Prostate gland (tissue), 2 donors: ENCODE data around the gene IRF6. TPM values are rescaled to one million over a fixed set of nuclear protein-coding genes. Genes with fewer than 3 reads are reported as not detected.

Experiments
- DNase-seq: peaks from one replicate; pipeline ENCODE4 v3.0.0-alpha.2; 2019; ENCODE audit warnings: low spot score
- H3K27ac ChIP-seq, 2 donors: fragments of 200-600 bp; sonication (generic); 2 replicates each; pipeline ENCODE4 v1.5.1; 2017 to 2019
- H3K27me3 ChIP-seq: fragments of 200-600 bp; sonication (generic); replicated peaks from 2 replicates; pipeline ENCODE4 v1.5.1; 2019; ENCODE audit not compliant: insufficient read depth
- H3K36me3 ChIP-seq, 2 donors: fragments of 200-600 bp; sonication (generic); 1 replicate in 1 of 2; 2 replicates in 1 of 2; pipeline versions ENCODE4 v1.5.1 to v1.8.1; 2017 to 2019
- H3K4me1 ChIP-seq: fragments of 200-600 bp; sonication (generic); replicated peaks from 2 replicates; pipeline ENCODE4 v1.5.1; 2019
- H3K4me3 ChIP-seq, 2 donors: fragments of 200-600 bp; sonication (generic); 2 replicates each; pipeline ENCODE4 v1.5.1; 2017 to 2019
- H3K9me3 ChIP-seq: fragments of 200-600 bp; sonication (generic); 2 replicates; pipeline ENCODE4 v1.5.1; 2017
- POLR2A ChIP-seq: fragments of 450-650 bp; IDR thresholded peaks from one replicate; pipeline ENCODE4 v1.6.1; 2016; ENCODE audit warnings: antibody characterized with exemption, mild to moderate bottlenecking
- POLR2AphosphoS5 ChIP-seq: sonication (generic); formaldehyde crosslinking; IDR thresholded peaks from one replicate; pipeline ENCODE4 v1.6.1; 2017; ENCODE audit warnings: antibody characterized with exemption
- WGBS: methylation state at CpG from one replicate; pipeline ENCODE4 v1.1.5; 2018; 5-methylcytosine and 5-hydroxymethylcytosine counted together
- intact Hi-C: fragments of 100-400 bp; cut with DNase I; formaldehyde crosslinking; loops from one replicate; pipeline ENCODE4 v1.14.2; 2022
- total RNA-seq, 2 donors: library from RNA; depleted of rRNA; stranded (reverse); fragments of >200 nt; gene quantifications; one replicate each; pipeline ENCODE4 v1.1.0, GENCODE V29; 2016
- TF ChIP-seq, protein P1 (sequence below), 4 experiments: fragments of 200-600 bp in 2 of 4; fragments of 450-650 bp in 2 of 4; sonication (generic) in 2 of 4; IDR thresholded peaks; 1 replicate in 3 of 4; 2 replicates in 1 of 4; pipeline ENCODE4 v1.5.1; 2016 to 2019; ENCODE audit warnings: antibody characterized with exemption in 4 of 4, mild to moderate bottlenecking in 2 of 4, moderate library complexity in 2 of 4

IRF6 gene
- total RNA-seq, 2 donors from 2014 or later, result 59.8 to 118 TPM

DNA sequence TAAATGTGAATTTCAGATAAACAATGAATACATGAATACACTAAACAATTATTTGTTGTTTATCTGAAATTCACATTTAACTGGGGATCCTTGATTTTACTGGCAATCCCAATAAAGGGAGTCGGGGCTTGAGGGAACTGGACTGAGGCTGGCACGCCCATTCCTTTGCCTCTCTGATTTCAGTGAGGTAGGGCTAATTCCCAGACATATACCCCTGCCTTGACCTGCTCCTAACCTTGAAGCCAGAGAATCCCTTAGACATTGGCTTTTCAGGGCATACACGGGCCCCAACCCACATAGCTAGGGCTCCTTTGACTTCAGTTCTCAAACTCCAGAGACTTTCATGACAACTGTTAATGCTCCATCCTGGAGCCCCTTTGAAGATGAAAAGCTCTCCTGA is 11.0 kb upstream of the IRF6 start:
- no peaks in the 10 kb centered on the region for H3K36me3 ChIP-seq
- 54% methylated on average over 3 of the region's 3 CpGs for WGBS
- no peaks in the 10 kb centered on the region for H3K27me3 ChIP-seq
- no peaks in the 10 kb centered on the region for H3K9me3 ChIP-seq
- no peak overlapping the region for H3K4me3 ChIP-seq
- intact Hi-C loops, result no loop called here
- TF ChIP-seq POLR2AphosphoS5 (no peak), POLR2A (no peak)
- TF ChIP-seq, protein P1, sequence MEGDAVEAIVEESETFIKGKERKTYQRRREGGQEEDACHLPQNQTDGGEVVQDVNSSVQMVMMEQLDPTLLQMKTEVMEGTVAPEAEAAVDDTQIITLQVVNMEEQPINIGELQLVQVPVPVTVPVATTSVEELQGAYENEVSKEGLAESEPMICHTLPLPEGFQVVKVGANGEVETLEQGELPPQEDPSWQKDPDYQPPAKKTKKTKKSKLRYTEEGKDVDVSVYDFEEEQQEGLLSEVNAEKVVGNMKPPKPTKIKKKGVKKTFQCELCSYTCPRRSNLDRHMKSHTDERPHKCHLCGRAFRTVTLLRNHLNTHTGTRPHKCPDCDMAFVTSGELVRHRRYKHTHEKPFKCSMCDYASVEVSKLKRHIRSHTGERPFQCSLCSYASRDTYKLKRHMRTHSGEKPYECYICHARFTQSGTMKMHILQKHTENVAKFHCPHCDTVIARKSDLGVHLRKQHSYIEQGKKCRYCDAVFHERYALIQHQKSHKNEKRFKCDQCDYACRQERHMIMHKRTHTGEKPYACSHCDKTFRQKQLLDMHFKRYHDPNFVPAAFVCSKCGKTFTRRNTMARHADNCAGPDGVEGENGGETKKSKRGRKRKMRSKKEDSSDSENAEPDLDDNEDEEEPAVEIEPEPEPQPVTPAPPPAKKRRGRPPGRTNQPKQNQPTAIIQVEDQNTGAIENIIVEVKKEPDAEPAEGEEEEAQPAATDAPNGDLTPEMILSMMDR (IDR thresholded peaks at IDR 0.05), result no peak
- H3K4me1 ChIP-seq, result no peaks in the 10 kb centered on the region
- peak overlapping the region; percentile 59 to 63 for H3K27ac ChIP-seq
- DNase-seq, result no peak

DNA sequence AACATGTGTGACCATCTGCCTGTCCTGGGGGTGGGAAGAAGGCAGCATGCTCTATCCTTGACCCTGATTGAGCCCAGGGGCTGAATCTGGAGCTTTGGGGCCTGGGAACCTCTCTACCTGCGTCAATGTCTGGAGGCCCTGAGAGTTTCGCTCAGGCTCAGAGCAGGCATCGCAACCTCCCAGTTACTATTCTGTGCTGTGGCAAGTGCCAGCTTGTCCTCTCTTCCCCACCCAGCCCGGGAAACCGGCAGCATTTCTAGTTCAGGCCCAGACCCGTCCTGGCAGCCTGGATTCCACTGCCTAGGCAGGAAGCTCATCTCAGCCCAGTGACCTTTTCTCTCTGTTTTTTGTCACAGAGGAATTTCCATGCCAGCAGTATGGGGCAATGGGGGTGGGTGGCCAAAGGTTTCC is 10.0 kb upstream of the IRF6 start:
- DNase-seq, result peak; percentile 93
- 54% methylated on average over 6 of the region's 6 CpGs for WGBS
- H3K27ac ChIP-seq, result peak overlapping the region; percentile 72 to 76

DNA sequence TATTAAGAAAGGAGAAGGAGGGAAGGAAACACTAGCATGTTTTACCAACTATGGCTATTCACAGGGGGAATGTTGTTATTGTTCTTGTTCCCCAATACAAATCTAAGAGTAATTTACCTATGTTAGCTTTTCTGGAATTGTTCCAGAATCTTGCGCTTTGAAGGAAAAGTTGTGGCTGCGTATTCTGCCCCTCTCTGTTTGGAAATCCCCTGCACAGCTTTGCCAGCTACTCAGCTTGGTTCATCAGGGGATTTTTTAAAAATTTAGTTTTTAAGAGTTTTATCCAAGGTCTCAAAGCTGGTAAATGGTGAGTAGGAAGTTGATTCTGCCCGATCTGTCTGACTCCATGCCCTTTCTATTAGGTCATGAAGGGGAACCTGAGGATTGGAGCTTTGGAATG is 9.5 kb upstream of the IRF6 start:
- H3K27ac ChIP-seq, result peak overlapping the region; percentile 72 to 76
- 44% methylated on average over 3 of the region's 3 CpGs for WGBS
- H3K4me1 ChIP-seq, result no peaks in the 10 kb centered on the region
- no peak for TF ChIP-seq POLR2AphosphoS5
- TF ChIP-seq POLR2A, result no peak
- TF ChIP-seq, protein P1 (IDR thresholded peaks at IDR 0.05), result no peak
- DNase-seq, result no peak
- intact Hi-C loops, result no loop called here
- H3K9me3 ChIP-seq, result no peaks in the 10 kb centered on the region
- H3K36me3 ChIP-seq, result no peaks in the 10 kb centered on the region
- H3K4me3 ChIP-seq, result no peak overlapping the region
- H3K27me3 ChIP-seq, result no peaks in the 10 kb centered on the region

More for the DNA sequence above, 10.0 kb upstream of the IRF6 start:
- intact Hi-C loops, result no loop called here
- TF ChIP-seq POLR2AphosphoS5 (peak; percentile 78), POLR2A (peak; percentile 33)
- TF ChIP-seq, protein P1 (IDR thresholded peaks at IDR 0.05), result no peak
- Histone ChIP-seq H3K9me3 (no peaks in the 10 kb centered on the region), H3K4me3 (no peak overlapping the region), H3K36me3 (no peaks in the 10 kb centered on the region), H3K27me3 (no peaks in the 10 kb centered on the region), H3K4me1 (no peaks in the 10 kb centered on the region)

DNA sequence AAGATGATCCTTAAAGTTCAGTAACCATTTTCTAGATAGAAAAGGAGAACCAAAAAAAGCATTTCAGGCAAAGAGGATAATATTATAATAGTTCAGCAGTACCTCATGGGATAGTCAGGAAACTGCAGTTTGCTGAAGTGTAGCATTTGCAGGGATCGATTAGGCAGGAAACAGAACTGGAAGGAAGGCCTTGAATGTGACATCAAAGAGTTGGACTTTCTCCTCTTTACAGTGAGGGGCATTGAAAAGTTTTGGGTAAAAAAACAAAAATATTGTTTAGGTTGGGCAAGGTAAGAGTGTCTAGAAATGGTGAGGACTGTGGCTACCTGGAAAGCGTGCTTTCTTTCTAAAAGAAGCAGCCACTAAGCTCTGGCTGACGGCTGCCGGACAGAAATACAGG is 8.0 kb upstream of the IRF6 start:
- H3K36me3 ChIP-seq, result no peaks in the 10 kb centered on the region
- 87% methylated on average over 4 of the region's 4 CpGs for WGBS
- intact Hi-C loops, result no loop called here
- TF ChIP-seq POLR2A (no peak), POLR2AphosphoS5 (no peak)
- TF ChIP-seq, protein P1 (IDR thresholded peaks at IDR 0.05), result no peak
- no peak overlapping the region for H3K4me3 ChIP-seq
- no peaks in the 10 kb centered on the region for H3K27me3 ChIP-seq
- DNase-seq, result no peak
- H3K9me3 ChIP-seq, result no peaks in the 10 kb centered on the region
- no peak overlapping the region for H3K27ac ChIP-seq
- H3K4me1 ChIP-seq, result no peaks in the 10 kb centered on the region

DNA sequence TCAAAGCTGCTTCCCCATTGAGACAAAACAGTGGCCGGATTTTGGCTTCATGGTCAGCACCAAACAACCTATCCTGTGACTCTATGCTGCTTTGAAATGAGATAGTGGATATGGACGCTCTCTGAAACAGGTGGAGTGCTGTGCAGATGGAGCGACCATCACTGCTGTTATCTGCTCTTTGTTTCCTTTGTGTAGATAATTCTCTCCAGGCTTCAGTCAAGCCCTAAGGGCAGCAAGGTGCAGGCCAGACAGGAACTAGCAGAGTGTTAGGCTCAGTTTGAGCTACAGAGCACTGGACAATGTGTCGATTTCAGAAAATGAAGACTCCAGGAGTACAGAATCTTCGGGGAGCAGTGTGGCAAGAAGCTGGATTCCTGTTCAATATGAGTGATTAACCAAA is 4.8 kb upstream of the IRF6 start:
- H3K4me1 ChIP-seq, result no peaks in the 10 kb centered on the region
- no peak for TF ChIP-seq POLR2A
- TF ChIP-seq, protein P1 (IDR thresholded peaks at IDR 0.05), result no peak
- no peak for TF ChIP-seq POLR2AphosphoS5
- no peaks in the 10 kb centered on the region for H3K36me3 ChIP-seq
- 92% methylated on average over 5 of the region's 5 CpGs for WGBS
- no peak overlapping the region for H3K4me3 ChIP-seq
- intact Hi-C loops, result no loop called here
- no peak overlapping the region for H3K27ac ChIP-seq
- no peaks in the 10 kb centered on the region for H3K27me3 ChIP-seq
- H3K9me3 ChIP-seq, result no peaks in the 10 kb centered on the region
- no peak for DNase-seq
